Measurements from ENCODE around the gene SMYD3. TPM values are rescaled to one million over a fixed set of nuclear protein-coding genes. Genes with fewer than 3 reads are reported as not detected.

SMYD3 gene
- total RNA-seq, 1 donor from 2014 or later, result 23.8 TPM

- DNase-seq (ENCODE audit: low read depth), result no peak
- no peak overlapping the region for H3K4me3 ChIP-seq (ENCODE audit: low read depth, low read length)
Observed at GRCh38 chr1:246199086-246199645, 307.9 kb downstream of the SMYD3 start.

GRCh38 chr1:246198115-246198816 is 308.8 kb downstream of the SMYD3 start:
- no peak for DNase-seq (ENCODE audit: low read depth)
- TF ChIP-seq, protein P1, sequence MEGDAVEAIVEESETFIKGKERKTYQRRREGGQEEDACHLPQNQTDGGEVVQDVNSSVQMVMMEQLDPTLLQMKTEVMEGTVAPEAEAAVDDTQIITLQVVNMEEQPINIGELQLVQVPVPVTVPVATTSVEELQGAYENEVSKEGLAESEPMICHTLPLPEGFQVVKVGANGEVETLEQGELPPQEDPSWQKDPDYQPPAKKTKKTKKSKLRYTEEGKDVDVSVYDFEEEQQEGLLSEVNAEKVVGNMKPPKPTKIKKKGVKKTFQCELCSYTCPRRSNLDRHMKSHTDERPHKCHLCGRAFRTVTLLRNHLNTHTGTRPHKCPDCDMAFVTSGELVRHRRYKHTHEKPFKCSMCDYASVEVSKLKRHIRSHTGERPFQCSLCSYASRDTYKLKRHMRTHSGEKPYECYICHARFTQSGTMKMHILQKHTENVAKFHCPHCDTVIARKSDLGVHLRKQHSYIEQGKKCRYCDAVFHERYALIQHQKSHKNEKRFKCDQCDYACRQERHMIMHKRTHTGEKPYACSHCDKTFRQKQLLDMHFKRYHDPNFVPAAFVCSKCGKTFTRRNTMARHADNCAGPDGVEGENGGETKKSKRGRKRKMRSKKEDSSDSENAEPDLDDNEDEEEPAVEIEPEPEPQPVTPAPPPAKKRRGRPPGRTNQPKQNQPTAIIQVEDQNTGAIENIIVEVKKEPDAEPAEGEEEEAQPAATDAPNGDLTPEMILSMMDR (conservative IDR thresholded peaks at IDR 0.05; ENCODE audit: low read depth, low read length), result no peak
- H3K4me3 ChIP-seq (ENCODE audit: low read depth, low read length), result no peak overlapping the region

More at GRCh38 chr1:246199086-246199645, 307.9 kb downstream of the SMYD3 start:
- TF ChIP-seq, protein P1 (conservative IDR thresholded peaks at IDR 0.05; ENCODE audit: low read depth, low read length), result no peak

DNA sequence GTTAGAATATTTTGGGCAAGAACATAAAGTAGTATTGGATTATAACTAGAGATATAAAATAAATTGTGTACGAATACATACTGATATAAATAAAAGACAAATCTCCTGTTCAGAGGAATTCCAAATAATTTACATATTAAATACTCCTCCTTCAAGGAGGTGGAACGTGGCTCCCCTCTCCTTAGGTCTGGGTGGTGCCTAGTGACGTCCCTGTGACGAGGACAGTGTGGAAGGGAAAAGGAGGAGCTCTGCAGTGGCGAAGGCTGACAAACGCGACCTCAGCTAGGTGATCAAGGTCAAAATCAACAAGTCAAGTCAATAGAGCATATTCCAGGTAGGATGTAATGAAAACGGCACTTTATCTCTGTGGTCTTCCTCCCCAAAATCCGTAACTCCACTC is 310.0 kb downstream of the SMYD3 start:
- DNase-seq (ENCODE audit: low read depth), result no peak
- TF ChIP-seq, protein P1 (conservative IDR thresholded peaks at IDR 0.05; ENCODE audit: low read depth, low read length), result no peak
- no peak overlapping the region for H3K4me3 ChIP-seq (ENCODE audit: low read depth, low read length)

DNA sequence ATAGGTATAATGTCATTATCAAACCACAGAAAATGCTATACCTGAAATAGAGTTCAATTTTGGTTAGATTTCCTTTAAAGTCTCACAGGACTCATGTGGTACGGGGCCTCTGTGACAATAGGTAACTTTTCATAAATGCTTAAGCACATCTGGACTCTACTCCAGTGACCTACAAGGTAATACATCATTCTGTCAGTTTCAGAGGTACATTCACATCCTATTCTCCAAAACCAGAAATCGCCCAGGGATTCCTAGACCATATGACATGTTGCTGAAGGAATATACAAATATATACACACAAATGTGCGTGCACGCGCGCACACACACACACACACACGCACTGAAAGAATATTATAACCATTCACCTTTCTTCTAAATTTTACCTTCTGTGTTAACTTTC is 311.8 kb downstream of the SMYD3 start:
- no peak overlapping the region for H3K4me3 ChIP-seq (ENCODE audit: low read depth, low read length)
- no peak for DNase-seq (ENCODE audit: low read depth)
- TF ChIP-seq, protein P1 (conservative IDR thresholded peaks at IDR 0.05; ENCODE audit: low read depth, low read length), result no peak

GRCh38 chr1:246193537-246193936 is 313.5 kb downstream of the SMYD3 start:
- no peak for DNase-seq (ENCODE audit: low read depth)
- TF ChIP-seq, protein P1 (conservative IDR thresholded peaks at IDR 0.05; ENCODE audit: low read depth, low read length), result no peak

GRCh38 chr1:246189126-246189525 is 318.0 kb downstream of the SMYD3 start:
- H3K4me3 ChIP-seq (ENCODE audit: low read depth, low read length), result no peak overlapping the region
- TF ChIP-seq, protein P1 (conservative IDR thresholded peaks at IDR 0.05; ENCODE audit: low read depth, low read length), result no peak
- no peak for DNase-seq (ENCODE audit: low read depth)

More at GRCh38 chr1:246193537-246193936, 313.5 kb downstream of the SMYD3 start:
- H3K4me3 ChIP-seq (ENCODE audit: low read depth, low read length), result no peak overlapping the region
